Endothelial cell (in vitro differentiated cells): Measurements from ENCODE around the gene ABCC12. TPM values are rescaled to one million over a fixed set of nuclear protein-coding genes. Genes with fewer than 3 reads are reported as not detected.

Source experiments
- DNase-seq: peaks from one replicate; pipeline ENCODE4 v3.0.0; 2021; ENCODE audit warnings: low spot score
- H3K27ac Mint-ChIP-seq: one replicate; pipeline ENCODE4 v1.8.0; 2021; ENCODE audit warnings: mixed read lengths, inconsistent platforms; ENCODE audit not compliant: unreplicated experiment
- H3K27me3 Mint-ChIP-seq: one replicate; pipeline ENCODE4 v1.8.0; 2021; ENCODE audit warnings: mild to moderate bottlenecking, moderate library complexity, mixed read lengths, inconsistent platforms; ENCODE audit not compliant: unreplicated experiment
- H3K36me3 Mint-ChIP-seq: one replicate; pipeline ENCODE4 v1.8.0; 2021; ENCODE audit warnings: mild to moderate bottlenecking, low read depth, mixed read lengths, inconsistent platforms; ENCODE audit not compliant: unreplicated experiment
- H3K4me1 Mint-ChIP-seq: one replicate; pipeline ENCODE4 v1.8.0; 2021; ENCODE audit warnings: mild to moderate bottlenecking, mixed read lengths, inconsistent platforms; ENCODE audit not compliant: unreplicated experiment
- H3K4me3 Mint-ChIP-seq: one replicate; pipeline ENCODE4 v1.8.0; 2021; ENCODE audit warnings: mild to moderate bottlenecking, mixed read lengths, inconsistent platforms; ENCODE audit not compliant: unreplicated experiment
- H3K9me3 Mint-ChIP-seq: one replicate; pipeline ENCODE4 v1.8.0; 2021; ENCODE audit warnings: mixed read lengths, inconsistent platforms; ENCODE audit not compliant: unreplicated experiment
- total RNA-seq: library from RNA; stranded (reverse); fragmentation: NEBNext Ultra II Directional; extraction: Animal tissue kit (Norgen Biotek cat#: 25700); gene quantifications from one replicate; pipeline ENCODE4 v1.2.1, GENCODE V29; 2021; ENCODE audit not compliant: unreplicated experiment
- TF ChIP-seq, protein P1 (sequence below): fragments of 200-600 bp; sonication (generic); IDR thresholded peaks from one replicate; pipeline ENCODE4 v1.5.0; 2021; ENCODE audit warnings: antibody characterized with exemption; ENCODE audit not compliant: unreplicated experiment

The ABCC12 gene
- total RNA-seq, 1 donor from 2014 or later: 0.31 TPM

DNA sequence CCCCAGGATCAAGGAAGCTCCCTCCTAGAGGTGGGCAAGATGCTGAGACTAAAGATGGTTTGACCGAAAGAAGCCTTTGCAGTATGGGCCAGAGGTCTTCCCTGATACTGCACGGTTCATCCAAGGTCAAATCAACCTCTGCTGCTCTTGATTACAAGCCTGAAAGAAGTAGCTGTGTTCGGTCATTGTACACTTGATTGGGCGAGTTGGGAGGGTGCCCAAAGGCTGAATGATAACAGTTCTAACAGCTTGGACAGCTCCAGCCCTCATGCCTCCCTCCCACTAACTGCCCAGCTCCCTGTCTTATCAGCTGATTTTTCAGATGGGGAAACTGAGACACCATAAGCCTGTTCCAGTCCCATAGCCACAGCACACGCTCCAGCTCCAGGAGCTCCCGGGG lies 42.8 kb downstream of the ABCC12 start:
- Mint-ChIP-seq H3K9me3 (no peaks in the 10 kb centered on the region), H3K4me1 (no peaks in the 10 kb centered on the region), H3K36me3 (peaks cover 4% of the 10 kb centered on the region), H3K27me3 (peaks cover 11% of the 10 kb centered on the region), H3K4me3 (no peak overlapping the region), H3K27ac (no peak overlapping the region)
- no peak for DNase-seq
- TF ChIP-seq, protein P1, sequence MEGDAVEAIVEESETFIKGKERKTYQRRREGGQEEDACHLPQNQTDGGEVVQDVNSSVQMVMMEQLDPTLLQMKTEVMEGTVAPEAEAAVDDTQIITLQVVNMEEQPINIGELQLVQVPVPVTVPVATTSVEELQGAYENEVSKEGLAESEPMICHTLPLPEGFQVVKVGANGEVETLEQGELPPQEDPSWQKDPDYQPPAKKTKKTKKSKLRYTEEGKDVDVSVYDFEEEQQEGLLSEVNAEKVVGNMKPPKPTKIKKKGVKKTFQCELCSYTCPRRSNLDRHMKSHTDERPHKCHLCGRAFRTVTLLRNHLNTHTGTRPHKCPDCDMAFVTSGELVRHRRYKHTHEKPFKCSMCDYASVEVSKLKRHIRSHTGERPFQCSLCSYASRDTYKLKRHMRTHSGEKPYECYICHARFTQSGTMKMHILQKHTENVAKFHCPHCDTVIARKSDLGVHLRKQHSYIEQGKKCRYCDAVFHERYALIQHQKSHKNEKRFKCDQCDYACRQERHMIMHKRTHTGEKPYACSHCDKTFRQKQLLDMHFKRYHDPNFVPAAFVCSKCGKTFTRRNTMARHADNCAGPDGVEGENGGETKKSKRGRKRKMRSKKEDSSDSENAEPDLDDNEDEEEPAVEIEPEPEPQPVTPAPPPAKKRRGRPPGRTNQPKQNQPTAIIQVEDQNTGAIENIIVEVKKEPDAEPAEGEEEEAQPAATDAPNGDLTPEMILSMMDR: no peak

DNA sequence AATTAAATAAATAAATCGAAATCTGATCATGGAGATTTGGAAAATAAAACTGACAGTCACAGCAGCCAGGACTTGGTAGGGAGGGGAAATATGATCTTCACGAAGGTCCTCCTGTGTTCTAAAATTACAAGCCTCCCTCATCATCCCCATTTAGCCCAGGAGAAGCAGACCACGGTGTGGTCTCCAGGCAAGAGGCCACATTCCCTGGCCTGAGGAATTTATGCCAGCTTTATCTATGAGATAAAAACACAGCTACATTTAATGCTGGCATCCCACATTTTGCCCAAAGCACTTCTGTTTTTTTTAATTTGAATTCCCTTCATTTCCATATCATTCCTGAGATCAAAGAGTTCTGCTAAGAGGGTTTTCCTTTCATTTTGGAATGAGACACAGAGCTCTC lies 43.2 kb downstream of the ABCC12 start:
- H3K27me3 Mint-ChIP-seq: peaks cover 11% of the 10 kb centered on the region
- H3K4me1 Mint-ChIP-seq: no peaks in the 10 kb centered on the region
- H3K9me3 Mint-ChIP-seq: no peaks in the 10 kb centered on the region
- no peak for DNase-seq
- no peak overlapping the region for H3K27ac Mint-ChIP-seq
- no peak overlapping the region for H3K4me3 Mint-ChIP-seq
- TF ChIP-seq, protein P1: no peak
- H3K36me3 Mint-ChIP-seq: peaks cover 4% of the 10 kb centered on the region

DNA sequence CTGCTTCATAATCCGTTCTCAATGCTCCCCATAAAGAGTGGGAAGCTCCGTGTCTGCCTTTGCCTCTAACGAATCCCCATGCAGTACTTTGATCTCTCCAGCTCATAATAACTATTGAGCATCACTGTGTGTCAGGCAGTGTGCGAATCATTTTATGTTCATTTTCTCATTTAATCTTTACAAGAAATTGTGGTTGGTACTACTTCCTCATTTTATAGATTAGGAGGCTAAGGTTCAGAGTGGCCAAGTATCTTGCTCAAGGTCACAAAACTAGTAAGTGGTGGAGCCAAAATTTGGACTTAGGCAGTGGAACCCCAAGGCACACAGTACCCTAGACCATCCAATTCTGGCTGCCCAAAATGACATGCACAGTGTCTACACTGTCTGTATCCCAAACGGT lies 44.8 kb downstream of the ABCC12 start:
- H3K27ac Mint-ChIP-seq: no peak overlapping the region

DNA sequence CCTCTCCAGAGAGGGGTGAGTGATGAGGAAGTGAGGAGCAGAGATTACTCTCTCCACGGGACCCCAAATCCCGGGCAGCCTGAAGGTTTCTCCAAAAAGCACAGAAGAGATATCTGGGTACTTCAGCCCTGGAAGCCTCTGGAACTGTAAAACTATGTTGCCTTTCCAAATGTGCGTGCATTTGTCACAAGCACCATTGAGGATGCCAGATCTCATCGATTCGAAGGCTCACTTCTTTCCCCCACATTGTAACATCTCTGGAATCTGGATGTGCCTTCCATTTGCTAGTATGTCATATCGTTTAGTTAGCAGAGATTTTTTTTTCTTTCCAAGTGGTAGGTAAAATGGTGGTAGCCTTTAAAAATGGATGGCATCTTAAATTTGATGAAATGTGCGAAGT lies 45.8 kb downstream of the ABCC12 start:
- TF ChIP-seq, protein P1: no peak
- Mint-ChIP-seq H3K4me3 (no peak overlapping the region), H3K27ac (no peak overlapping the region), H3K4me1 (no peaks in the 10 kb centered on the region), H3K27me3 (peaks cover 6% of the 10 kb centered on the region), H3K9me3 (no peaks in the 10 kb centered on the region), H3K36me3 (no peaks in the 10 kb centered on the region)
- no peak for DNase-seq

More for the DNA sequence above, 44.8 kb downstream of the ABCC12 start:
- Mint-ChIP-seq H3K27me3 (peaks cover 3% of the 10 kb centered on the region), H3K36me3 (no peaks in the 10 kb centered on the region), H3K9me3 (no peaks in the 10 kb centered on the region), H3K4me1 (no peaks in the 10 kb centered on the region), H3K4me3 (no peak overlapping the region)
- TF ChIP-seq, protein P1: no peak
- DNase-seq: no peak

DNA sequence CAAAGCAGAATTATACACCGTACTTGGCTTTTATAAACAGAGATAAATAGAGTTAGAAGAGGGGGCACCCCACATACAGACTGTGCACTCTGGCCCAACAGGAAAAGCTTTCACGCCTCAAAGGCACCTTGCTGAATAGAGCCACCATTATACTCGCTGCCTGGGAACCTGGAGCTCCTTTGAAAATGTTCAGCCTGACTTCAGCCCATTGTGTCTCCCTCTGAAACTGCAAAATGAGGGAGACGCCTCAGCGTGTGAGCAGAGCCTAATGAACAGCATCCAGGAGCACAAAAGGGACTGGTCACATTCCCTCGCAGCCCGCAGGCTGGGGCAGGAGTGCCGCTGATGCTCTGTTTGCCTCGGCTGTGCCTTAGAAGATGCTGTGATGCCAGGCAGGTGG lies 46.3 kb downstream of the ABCC12 start:
- Mint-ChIP-seq H3K36me3 (no peaks in the 10 kb centered on the region), H3K4me3 (no peak overlapping the region), H3K27me3 (peaks cover 5% of the 10 kb centered on the region), H3K9me3 (no peaks in the 10 kb centered on the region), H3K27ac (no peak overlapping the region), H3K4me1 (no peaks in the 10 kb centered on the region)
- TF ChIP-seq, protein P1: no peak
- DNase-seq: no peak
